ENCODE results near the gene GRID2. TPM values are rescaled to one million over a fixed set of nuclear protein-coding genes. Genes with fewer than 3 reads are reported as not detected.

The GRID2 gene
- polyA plus RNA-seq, 3 donors = 2.2 to 5.5 (median 3.3) TPM

- no peak for DNase-seq
These were observed 1444.9 kb downstream of the GRID2 start for GRCh38 chr4:93748373-93749291.

GRCh38 chr4:93749292-93749761 lies 1445.6 kb downstream of the GRID2 start:
- no peak for DNase-seq

DNA sequence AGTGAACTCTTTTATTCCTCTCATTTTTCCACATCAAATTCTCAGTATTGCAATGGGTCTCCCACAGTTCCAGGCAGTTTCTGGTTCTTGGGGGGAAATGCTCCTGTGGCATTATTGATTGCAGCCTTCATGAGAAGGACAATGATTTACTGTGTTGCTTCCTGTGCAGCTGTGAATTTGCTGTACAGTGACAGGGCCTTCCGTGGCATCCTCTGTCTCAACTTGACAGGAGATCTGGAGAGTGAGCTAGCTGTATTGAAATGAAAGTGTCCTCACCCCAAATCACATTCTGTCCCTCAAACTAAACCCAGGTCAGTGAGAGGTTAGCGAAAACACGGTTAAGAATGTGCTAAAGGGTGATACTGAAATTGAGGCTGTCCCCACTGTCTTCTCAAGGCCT lies 1447.6 kb downstream of the GRID2 start:
- no peak for DNase-seq

DNA sequence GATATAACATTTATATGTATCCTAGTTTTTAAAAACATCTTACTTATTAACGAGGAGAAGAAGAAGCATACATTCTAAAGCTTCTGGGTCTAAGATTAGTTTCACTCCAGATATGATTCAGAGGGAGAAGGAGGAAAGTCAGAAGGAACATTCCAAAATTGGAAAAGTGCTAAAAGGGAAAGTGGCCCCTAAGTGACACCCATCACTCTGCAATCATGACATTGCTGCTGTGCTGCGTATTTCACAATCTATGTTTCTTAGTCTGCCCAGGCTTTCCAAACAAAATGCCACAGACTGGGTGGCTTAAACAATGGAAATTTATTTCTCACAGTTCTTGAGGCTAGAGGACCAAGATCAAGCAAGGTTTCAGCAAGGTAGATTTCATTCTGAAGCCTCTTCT lies 1452.3 kb downstream of the GRID2 start:
- DNase-seq = no peak

- no peak for DNase-seq
These were observed 1455.7 kb downstream of the GRID2 start for GRCh38 chr4:93759506-93759905.

- no peak for DNase-seq
These were observed 1456.5 kb downstream of the GRID2 start for GRCh38 chr4:93760284-93760683.

DNA sequence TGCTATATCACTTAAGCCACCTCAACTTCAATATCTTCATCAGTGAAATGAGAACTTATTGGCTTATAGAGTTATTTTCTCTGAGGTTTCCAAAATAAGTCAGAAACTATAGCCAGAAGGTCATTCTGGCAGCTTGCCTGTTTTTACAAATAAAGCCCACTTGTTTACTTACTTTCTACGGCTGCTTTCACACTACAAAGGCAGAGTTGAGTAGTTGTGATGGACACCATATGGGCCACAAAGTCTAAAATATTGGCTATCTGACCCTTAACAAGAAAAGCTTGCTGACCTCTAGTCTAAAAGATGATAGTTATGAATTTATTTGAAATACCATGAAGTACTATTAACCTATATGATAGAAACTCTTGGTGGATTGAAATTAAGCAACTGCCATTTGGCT lies 1457.5 kb downstream of the GRID2 start:
- DNase-seq = no peak

DNA sequence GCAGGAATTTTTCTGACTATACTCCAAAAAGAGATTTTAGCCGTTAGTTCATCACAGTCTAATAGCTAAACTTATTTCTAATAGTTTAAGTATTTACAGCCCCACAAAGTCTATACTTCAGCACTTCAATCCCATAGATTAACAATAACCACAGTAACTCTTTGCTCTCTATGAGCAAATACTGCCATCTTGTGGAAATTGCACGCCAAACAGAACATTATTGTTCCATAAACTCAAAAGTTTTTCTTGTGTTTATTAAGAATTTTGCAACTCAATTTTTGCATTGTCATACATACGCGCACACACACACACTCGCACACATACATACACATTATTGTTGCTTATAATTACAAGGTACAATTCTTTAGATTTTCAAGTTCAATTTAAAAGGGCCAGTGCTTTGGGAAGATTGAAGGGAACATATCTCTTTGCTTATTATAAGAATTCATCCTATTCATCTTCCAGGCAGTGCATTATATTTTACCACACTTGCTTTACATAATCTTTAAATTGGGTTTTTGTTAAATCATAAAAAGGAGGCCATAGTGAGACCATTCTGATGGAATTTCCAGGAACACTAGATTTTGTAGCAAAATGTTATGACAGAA lies 1461.0 kb downstream of the GRID2 start:
- peak; percentile 45 for DNase-seq

GRCh38 chr4:93767917-93768316 lies 1464.2 kb downstream of the GRID2 start:
- no peak for DNase-seq

- DNase-seq = no peak
These were observed 1466.4 kb downstream of the GRID2 start for GRCh38 chr4:93770201-93770600.

GRCh38 chr4:93771640-93772411 lies 1468.1 kb downstream of the GRID2 start:
- no peak for DNase-seq

GRCh38 chr4:93772858-93773257 lies 1469.1 kb downstream of the GRID2 start:
- no peak for DNase-seq

DNA sequence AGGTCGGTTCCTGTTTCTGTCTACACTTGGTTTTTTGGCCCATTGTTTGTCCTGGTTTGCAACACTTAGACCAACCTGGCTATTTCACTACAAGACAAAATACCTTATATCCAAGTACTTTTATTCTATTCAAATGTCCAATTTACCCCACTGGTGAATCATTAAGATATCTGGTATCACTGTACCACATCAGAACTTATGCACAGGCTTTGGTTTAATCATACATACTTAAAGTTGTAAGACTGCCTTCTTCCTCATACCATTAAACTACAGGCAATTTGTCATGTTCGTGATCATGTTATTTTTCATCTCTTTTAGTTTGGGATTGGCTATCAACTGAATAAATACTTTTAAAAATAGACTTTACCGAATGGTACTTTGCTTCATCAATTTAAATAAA lies 1471.8 kb downstream of the GRID2 start:
- DNase-seq = no peak

GRCh38 chr4:93776386-93777080 lies 1472.8 kb downstream of the GRID2 start:
- no peak for DNase-seq

GRCh38 chr4:93777081-93777460 lies 1473.3 kb downstream of the GRID2 start:
- DNase-seq = no peak

- no peak for DNase-seq
These were observed 1475.5 kb downstream of the GRID2 start for GRCh38 chr4:93779228-93779627.

DNA sequence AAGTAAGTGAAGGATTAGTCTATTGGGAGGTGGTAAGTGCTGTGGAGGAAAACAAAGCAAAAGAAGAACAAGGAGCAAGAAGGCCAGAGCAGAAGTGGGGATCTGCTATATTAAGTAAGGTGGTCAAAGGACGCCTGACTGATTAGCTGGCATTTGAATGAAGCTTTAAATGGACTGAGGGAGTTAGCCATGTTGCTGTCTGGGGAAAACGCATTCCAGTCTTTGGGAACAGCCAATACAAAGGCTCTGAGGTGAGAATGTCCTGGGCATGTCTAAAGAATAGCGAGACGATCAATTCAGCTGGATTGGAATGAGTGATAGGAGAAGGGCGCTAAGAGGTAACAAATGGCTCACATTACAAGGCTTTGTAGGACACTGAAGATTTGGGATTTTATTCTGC lies 1476.3 kb downstream of the GRID2 start:
- DNase-seq = no peak

DNA sequence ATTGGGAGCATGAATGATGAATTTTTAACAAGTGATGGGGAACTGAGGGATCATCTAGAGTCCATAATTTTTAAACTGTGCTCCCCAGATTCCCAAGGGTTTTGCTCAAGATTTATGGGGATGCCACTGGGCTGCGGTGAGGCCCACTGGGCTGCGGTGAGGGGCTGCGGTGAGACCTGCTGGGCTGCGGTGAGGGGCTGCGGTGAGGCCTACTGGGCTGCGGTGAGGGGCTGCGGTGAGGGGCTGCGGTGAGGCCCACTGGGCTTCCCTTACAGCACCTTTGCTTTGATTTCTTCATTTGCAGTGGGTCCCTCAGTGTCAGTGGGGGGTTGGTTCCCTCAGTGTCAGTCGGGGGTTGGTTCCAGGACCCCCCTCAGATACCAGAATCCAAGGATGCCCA lies 1477.4 kb downstream of the GRID2 start:
- no peak for DNase-seq

- DNase-seq = no peak
These were observed 1482.4 kb downstream of the GRID2 start for GRCh38 chr4:93786149-93786548.

- DNase-seq = no peak
These were observed 1484.9 kb downstream of the GRID2 start for GRCh38 chr4:93788712-93789111.

DNA sequence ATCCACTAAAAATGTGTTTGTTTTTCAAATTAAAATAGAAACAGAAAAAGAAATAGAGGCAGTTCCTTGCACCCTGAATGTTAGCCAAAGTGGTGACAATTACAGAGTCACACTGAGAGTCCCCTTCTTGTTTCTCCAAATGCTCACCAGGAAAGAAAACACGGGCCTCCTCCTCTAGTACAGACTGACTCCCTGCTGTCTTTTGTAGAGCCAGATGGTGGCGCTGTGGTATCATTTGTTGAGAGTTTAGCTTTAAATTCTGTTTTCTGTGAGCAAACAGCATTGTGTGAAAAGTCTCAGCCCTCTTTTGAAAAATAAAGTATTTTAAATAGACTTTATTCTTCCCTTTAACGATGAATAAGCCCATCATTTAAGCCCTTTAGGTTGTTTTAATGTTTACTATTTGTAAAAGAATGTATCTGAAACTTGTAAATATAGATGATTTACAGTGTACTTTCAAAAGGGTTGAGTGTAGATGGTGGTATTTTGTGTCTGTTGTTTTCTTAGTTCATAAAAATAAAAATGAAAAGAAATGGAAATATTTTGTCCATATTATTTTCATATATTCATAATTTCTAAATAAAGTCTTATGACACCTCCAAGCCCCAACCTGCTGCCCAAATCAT lies 1487.9 kb downstream of the GRID2 start:
- peak; percentile 65 for DNase-seq
